Measurements from ENCODE around the gene CIROP. TPM values are rescaled to one million over a fixed set of nuclear protein-coding genes. Genes with fewer than 3 reads are reported as not detected.
A peak's percentile ranks its signal among the peaks of the same experiment; 100 is the strongest.

Gene CIROP
- total and polyA plus RNA-seq, 4 donors: 0.06 to 0.61 (median 0.10) TPM

- no peak overlapping the region for H3K4me3 ChIP-seq (ENCODE audit: low read depth, low read length)
- peaks cover 61% of the 10 kb centered on the region for H3K36me3 ChIP-seq (ENCODE audit: control insufficient read depth, insufficient read depth, low read length)
- no peaks in the 10 kb centered on the region for H3K27me3 ChIP-seq (ENCODE audit: control insufficient read depth, insufficient read depth, low read length)
- no peak for DNase-seq (ENCODE audit: low read depth in 4 of 6, low spot score in 6 of 6)
- H3K27ac ChIP-seq (ENCODE audit: low read depth, low read length): no peak overlapping the region
- H3K9me3 ChIP-seq (ENCODE audit: control insufficient read depth, insufficient read depth, low read length): no peaks in the 10 kb centered on the region
- peaks cover 53% of the 10 kb centered on the region for H3K4me1 ChIP-seq (ENCODE audit: control insufficient read depth, insufficient read depth, low read length)
- WGBS (ENCODE audit: insufficient coverage): 93% methylated on average over 8 of the region's 12 CpGs
These were observed 49.6 kb downstream of the CIROP start for GRCh38 chr14:23055147-23055550.

GRCh38 chr14:23054000-23054811 is 50.6 kb downstream of the CIROP start:
- Histone ChIP-seq H3K27me3 (ENCODE audit: control insufficient read depth, insufficient read depth, low read length) (no peaks in the 10 kb centered on the region), H3K27ac (ENCODE audit: low read depth, low read length) (no peak overlapping the region), H3K36me3 (ENCODE audit: control insufficient read depth, insufficient read depth, low read length) (peaks cover 58% of the 10 kb centered on the region), H3K4me3 (ENCODE audit: low read depth, low read length) (no peak overlapping the region), H3K9me3 (ENCODE audit: control insufficient read depth, insufficient read depth, low read length) (no peaks in the 10 kb centered on the region), H3K4me1 (ENCODE audit: control insufficient read depth, insufficient read depth, low read length) (peaks cover 53% of the 10 kb centered on the region)
- WGBS (ENCODE audit: insufficient coverage): 66% methylated on average over 11 of the region's 17 CpGs
- DNase-seq (ENCODE audit: low read depth in 4 of 6, low spot score in 6 of 6): peak in 2 of 6 donors; percentile 31 to 75

GRCh38 chr14:23053426-23053825 is 51.4 kb downstream of the CIROP start:
- no peak for DNase-seq (ENCODE audit: low read depth in 4 of 6, low spot score in 6 of 6)
- 94% methylated on average over 10 of the region's 10 CpGs for WGBS (ENCODE audit: insufficient coverage)
- no peaks in the 10 kb centered on the region for H3K27me3 ChIP-seq (ENCODE audit: control insufficient read depth, insufficient read depth, low read length)
- H3K27ac ChIP-seq (ENCODE audit: low read depth, low read length): no peak overlapping the region
- H3K9me3 ChIP-seq (ENCODE audit: control insufficient read depth, insufficient read depth, low read length): no peaks in the 10 kb centered on the region
- peaks cover 47% of the 10 kb centered on the region for H3K4me1 ChIP-seq (ENCODE audit: control insufficient read depth, insufficient read depth, low read length)
- H3K36me3 ChIP-seq (ENCODE audit: control insufficient read depth, insufficient read depth, low read length): peaks cover 57% of the 10 kb centered on the region
- no peak overlapping the region for H3K4me3 ChIP-seq (ENCODE audit: low read depth, low read length)

GRCh38 chr14:23052671-23053070 is 52.1 kb downstream of the CIROP start:
- Histone ChIP-seq H3K9me3 (ENCODE audit: control insufficient read depth, insufficient read depth, low read length) (no peaks in the 10 kb centered on the region), H3K27me3 (ENCODE audit: control insufficient read depth, insufficient read depth, low read length) (no peaks in the 10 kb centered on the region), H3K27ac (ENCODE audit: low read depth, low read length) (no peak overlapping the region), H3K4me3 (ENCODE audit: low read depth, low read length) (no peak overlapping the region), H3K36me3 (ENCODE audit: control insufficient read depth, insufficient read depth, low read length) (peaks cover 61% of the 10 kb centered on the region), H3K4me1 (ENCODE audit: control insufficient read depth, insufficient read depth, low read length) (peaks cover 41% of the 10 kb centered on the region)
- no CpG with 5 or more reads among the region's 3 CpGs for WGBS (ENCODE audit: insufficient coverage)
- no peak for DNase-seq (ENCODE audit: low read depth in 4 of 6, low spot score in 6 of 6)

- WGBS (ENCODE audit: insufficient coverage): 64% methylated on average over 8 of the region's 14 CpGs
- Histone ChIP-seq H3K27ac (ENCODE audit: low read depth, low read length) (no peak overlapping the region), H3K27me3 (ENCODE audit: control insufficient read depth, insufficient read depth, low read length) (no peaks in the 10 kb centered on the region), H3K4me3 (ENCODE audit: low read depth, low read length) (no peak overlapping the region), H3K4me1 (ENCODE audit: control insufficient read depth, insufficient read depth, low read length) (peaks cover 42% of the 10 kb centered on the region), H3K9me3 (ENCODE audit: control insufficient read depth, insufficient read depth, low read length) (no peaks in the 10 kb centered on the region), H3K36me3 (ENCODE audit: control insufficient read depth, insufficient read depth, low read length) (peaks cover 66% of the 10 kb centered on the region)
- DNase-seq (ENCODE audit: low read depth in 4 of 6, low spot score in 6 of 6): peak in 1 of 6 donors; percentile 47
These were observed 52.6 kb downstream of the CIROP start for GRCh38 chr14:23052182-23052623.

- 67% methylated on average over 4 of the region's 5 CpGs for WGBS (ENCODE audit: insufficient coverage)
- H3K27ac ChIP-seq (ENCODE audit: low read depth, low read length): no peak overlapping the region
- H3K36me3 ChIP-seq (ENCODE audit: control insufficient read depth, insufficient read depth, low read length): peaks cover 69% of the 10 kb centered on the region
- H3K9me3 ChIP-seq (ENCODE audit: control insufficient read depth, insufficient read depth, low read length): no peaks in the 10 kb centered on the region
- no peaks in the 10 kb centered on the region for H3K27me3 ChIP-seq (ENCODE audit: control insufficient read depth, insufficient read depth, low read length)
- H3K4me1 ChIP-seq (ENCODE audit: control insufficient read depth, insufficient read depth, low read length): peaks cover 38% of the 10 kb centered on the region
- no peak for DNase-seq (ENCODE audit: low read depth in 4 of 6, low spot score in 6 of 6)
- no peak overlapping the region for H3K4me3 ChIP-seq (ENCODE audit: low read depth, low read length)
These were observed 53.4 kb downstream of the CIROP start for GRCh38 chr14:23051141-23052057.

Other genes with a start within 250 kb of the CIROP start
- gene LRP10, start 233.2 kb downstream of the CIROP start, total RNA-seq: 10 to 100 TPM; 20.3 to 37.7 TPM
- gene LRP10, start 233.2 kb downstream of the CIROP start, polyA plus RNA-seq (ENCODE audit: insufficient read length in 2 of 2): 10 to 100 TPM; 54.6 to 57.1 TPM
- 1 to 10 TPM; 1.3 to 2.1 TPM for gene REM2, start 221.8 kb downstream of the CIROP start, total RNA-seq
- 1 to 10 TPM; 8.2 to 8.9 TPM for gene REM2, start 221.8 kb downstream of the CIROP start, polyA plus RNA-seq (ENCODE audit: insufficient read length in 2 of 2)
- 100 to 1,000 TPM; 127 to 145 TPM for gene RBM23, start 185.8 kb downstream of the CIROP start, total RNA-seq
- 100 to 1,000 TPM; 111 to 126 TPM for gene RBM23, start 185.8 kb downstream of the CIROP start, polyA plus RNA-seq (ENCODE audit: insufficient read length in 2 of 2)
- 10 to 100 TPM; 51.3 to 60.3 TPM for gene PRMT5, start 175.6 kb downstream of the CIROP start, total RNA-seq
- gene PRMT5, start 175.6 kb downstream of the CIROP start, polyA plus RNA-seq (ENCODE audit: insufficient read length in 2 of 2): 10 to 100 TPM; 83.5 to 88.8 TPM
- gene HAUS4, start 147.9 kb downstream of the CIROP start, total RNA-seq: 10 to 100 TPM; 37.2 to 41.5 TPM
- 10 to 100 TPM; 31.7 to 40.7 TPM for gene HAUS4, start 147.9 kb downstream of the CIROP start, polyA plus RNA-seq (ENCODE audit: insufficient read length in 2 of 2)
- gene AJUBA, start 122.4 kb downstream of the CIROP start, total RNA-seq: 10 to 100 TPM; 11.1 to 27.7 TPM
- 10 to 100 TPM in 1 of 2 donors, 1 to 10 TPM in 1; 7.6 to 13.3 TPM for gene AJUBA, start 122.4 kb downstream of the CIROP start, polyA plus RNA-seq (ENCODE audit: insufficient read length in 2 of 2)
- 10 to 100 TPM in 1 of 2 donors, 1 to 10 TPM in 1; 3.8 to 11.7 TPM for gene C14orf93, start 94.8 kb downstream of the CIROP start, total RNA-seq
- gene C14orf93, start 94.8 kb downstream of the CIROP start, polyA plus RNA-seq (ENCODE audit: insufficient read length in 2 of 2): 10 to 100 TPM in 1 of 2 donors, 1 to 10 TPM in 1; 7.9 to 13.4 TPM
- gene PSMB5, start 70.1 kb downstream of the CIROP start, total RNA-seq: 100 to 1,000 TPM; 132 to 149 TPM
- gene PSMB5, start 70.1 kb downstream of the CIROP start, polyA plus RNA-seq (ENCODE audit: insufficient read length in 2 of 2): 100 to 1,000 TPM; 209 to 211 TPM
- gene PSMB11, start 62.8 kb downstream of the CIROP start, total RNA-seq: not detected
- not detected for gene PSMB11, start 62.8 kb downstream of the CIROP start, polyA plus RNA-seq (ENCODE audit: insufficient read length in 2 of 2)
- gene CDH24, start 47.5 kb downstream of the CIROP start, total RNA-seq: 10 to 100 TPM in 1 of 2 donors, 1 to 10 TPM in 1; 9.6 to 17.1 TPM
- gene CDH24, start 47.5 kb downstream of the CIROP start, polyA plus RNA-seq (ENCODE audit: insufficient read length in 2 of 2): 10 to 100 TPM; 37.9 to 46.0 TPM
- 100 to 1,000 TPM in 1 of 2 donors, 10 to 100 TPM in 1; 63.2 to 125 TPM for gene ACIN1, start 9.9 kb downstream of the CIROP start, total RNA-seq
- gene ACIN1, start 9.9 kb downstream of the CIROP start, polyA plus RNA-seq (ENCODE audit: insufficient read length in 2 of 2): 100 to 1,000 TPM; 196 to 229 TPM
- 10 to 100 TPM; 35.4 to 57.2 TPM for gene C14orf119, start 9.5 kb downstream of the CIROP start, total RNA-seq
- 10 to 100 TPM; 50.5 to 55.4 TPM for gene C14orf119, start 9.5 kb downstream of the CIROP start, polyA plus RNA-seq (ENCODE audit: insufficient read length in 2 of 2)
- 1 to 10 TPM in 1 of 2 donors, under 1 TPM in 1; 0.17 to 1.5 TPM for gene CEBPE, start 14.3 kb upstream of the CIROP start, total RNA-seq
- not detected for gene CEBPE, start 14.3 kb upstream of the CIROP start, polyA plus RNA-seq (ENCODE audit: insufficient read length in 2 of 2)
- 10 to 100 TPM in 1 of 2 donors, 1 to 10 TPM in 1; 8.6 to 18.9 TPM for gene SLC7A8, start 78.7 kb upstream of the CIROP start, total RNA-seq
- 10 to 100 TPM; 15.6 to 18.7 TPM for gene SLC7A8, start 78.7 kb upstream of the CIROP start, polyA plus RNA-seq (ENCODE audit: insufficient read length in 2 of 2)
- gene RNF212B, start 132.9 kb upstream of the CIROP start, total RNA-seq: not detected
- not detected for gene RNF212B, start 132.9 kb upstream of the CIROP start, polyA plus RNA-seq (ENCODE audit: insufficient read length in 2 of 2)
- gene HOMEZ, start 181.1 kb upstream of the CIROP start, total RNA-seq: 10 to 100 TPM in 1 of 2 donors, 1 to 10 TPM in 1; 4.9 to 15.0 TPM
- 10 to 100 TPM; 12.0 to 13.5 TPM for gene HOMEZ, start 181.1 kb upstream of the CIROP start, polyA plus RNA-seq (ENCODE audit: insufficient read length in 2 of 2)
- gene PPP1R3E, start 197.9 kb upstream of the CIROP start, total RNA-seq: 10 to 100 TPM; 11.3 to 15.7 TPM
- gene PPP1R3E, start 197.9 kb upstream of the CIROP start, polyA plus RNA-seq (ENCODE audit: insufficient read length in 2 of 2): 10 to 100 TPM; 30.7 to 37.2 TPM
- 10 to 100 TPM; 22.4 to 27.7 TPM for gene BCL2L2, start 201.8 kb upstream of the CIROP start, total RNA-seq
- 10 to 100 TPM; 37.4 to 41.1 TPM for gene BCL2L2, start 201.8 kb upstream of the CIROP start, polyA plus RNA-seq (ENCODE audit: insufficient read length in 2 of 2)
- 100 to 1,000 TPM in 1 of 2 donors, 10 to 100 TPM in 1; 94.9 to 117 TPM for gene PABPN1, start 216.5 kb upstream of the CIROP start, total RNA-seq
- 100 to 1,000 TPM; 235 to 282 TPM for gene PABPN1, start 216.5 kb upstream of the CIROP start, polyA plus RNA-seq (ENCODE audit: insufficient read length in 2 of 2)
- 100 to 1,000 TPM; 167 to 333 TPM for gene SLC22A17, start 247.9 kb upstream of the CIROP start, total RNA-seq
- gene SLC22A17, start 247.9 kb upstream of the CIROP start, polyA plus RNA-seq (ENCODE audit: insufficient read length in 2 of 2): 100 to 1,000 TPM; 494 to 541 TPM

Data from spinal cord (tissue), 10 donors.